GM10248 (cell line): ENCODE data around the gene UBE3D.

ENCODE experiments used
- CTCF ChIA-PET: fragments of 300-600 bp; sonication (Branson Sonifier 250); formaldehyde crosslinking; extraction: SDS; loops from one replicate; lab custom pipeline; 2021; ENCODE audit warnings: antibody characterized with exemption; lab: Yijun Ruan, JAX
- POLR2A ChIA-PET: fragments of 350-650 bp; sonication (Branson Sonifier 250); formaldehyde crosslinking; extraction: SDS; loops from one replicate; lab custom pipeline; 2020; ENCODE audit warnings: antibody characterized with exemption; lab: Yijun Ruan, JAX
- DNase-seq: peaks from one replicate; pipeline ENCODE4 v3.0.0; 2012; ENCODE audit errors: extremely low spot score
- CTCF ChIP-seq: IDR thresholded peaks from 2 replicates; pipeline ENCODE4 v1.5.1; 2012; ENCODE audit warnings: mild to moderate bottlenecking, low read depth; ENCODE audit errors: extremely low read depth, missing control alignments, control extremely low read depth

Gene UBE3D

GRCh38 chr6:82987416-82987815, 78.2 kb downstream of the UBE3D start:
- no peak for TF ChIP-seq CTCF
- CTCF ChIA-PET: interaction anchor here (1.2 kb wide), 1 partner anchor 80 kb away, joined by 3 read pairs; no protein-coding TSS in a partner anchor
- POLR2A ChIA-PET: no interaction called here
- DNase-seq: no peak

- POLR2A ChIA-PET: no interaction called here
- no peak for DNase-seq
- CTCF ChIA-PET: no interaction called here
- no peak for TF ChIP-seq CTCF
These were observed 80.9 kb downstream of the UBE3D start for GRCh38 chr6:82984720-82985119.

GRCh38 chr6:82980086-82980485, 85.6 kb downstream of the UBE3D start:
- no peak for DNase-seq
- ChIA-PET CTCF (no interaction called here), POLR2A (no interaction called here)
- TF ChIP-seq CTCF: no peak

- ChIA-PET POLR2A (no interaction called here), CTCF (no interaction called here)
- TF ChIP-seq CTCF: no peak
- no peak for DNase-seq
These were observed 86.0 kb downstream of the UBE3D start for GRCh38 chr6:82979657-82980056.

- DNase-seq: no peak
- POLR2A ChIA-PET: no interaction called here
- TF ChIP-seq CTCF: no peak
- CTCF ChIA-PET: interaction anchor here (1.0 to 1.5 kb wide), 2 partner anchors 12 to 89 kb away, joined by 3 to 4 read pairs; partner anchors contain the start of gene DOP1A
These were observed 87.2 kb downstream of the UBE3D start for GRCh38 chr6:82978362-82978945.

GRCh38 chr6:82976179-82976578, 89.5 kb downstream of the UBE3D start:
- TF ChIP-seq CTCF: no peak
- ChIA-PET CTCF (interaction anchor here (0.6 to 1.1 kb wide), 2 partner anchors 91 to 155 kb away, joined by 3 read pairs; partner anchors contain the start of gene DOP1A), POLR2A (no interaction called here)
- DNase-seq: no peak
